OCI-M2 (cell line): ENCODE results near the gene SLC22A1.

Experiments used
- DNase-seq: peaks from one replicate; lab custom pipeline; 2025; ENCODE audit not compliant: unreplicated experiment; lab: John Stamatoyannopoulos, UW

SLC22A1 gene

DNA sequence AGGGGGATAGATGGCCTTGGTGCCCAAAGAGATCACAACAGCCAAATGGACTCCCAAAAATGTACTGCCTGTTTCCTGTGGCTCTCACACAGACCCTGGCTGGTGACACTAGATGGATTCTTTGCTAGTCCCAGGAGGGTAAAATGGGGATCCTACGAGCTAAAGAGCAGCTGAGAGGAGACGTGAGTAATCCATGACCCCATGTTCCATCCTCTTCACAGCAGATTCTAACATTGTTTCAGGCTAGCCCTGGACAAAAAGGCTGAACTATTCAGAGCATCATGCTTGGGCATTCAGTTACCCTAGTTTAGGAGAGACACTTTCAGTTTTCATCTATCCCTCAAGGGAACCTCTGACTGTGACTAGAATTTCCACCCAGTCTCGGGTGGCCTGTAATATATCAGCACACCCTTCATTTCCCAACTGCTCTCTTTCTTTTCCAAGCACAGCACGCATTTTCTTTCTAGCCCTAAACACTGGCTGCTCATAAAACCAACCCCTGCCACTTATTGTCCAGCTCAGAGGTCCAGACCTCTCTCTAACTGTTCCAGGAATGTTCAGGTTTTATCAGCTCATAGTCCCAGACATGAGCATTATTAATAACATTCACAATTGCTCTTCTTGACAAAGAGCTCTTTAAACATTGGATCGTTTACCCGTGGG, 48.5 kb downstream of the SLC22A1 start:
- DNase-seq, result no peak

DNA sequence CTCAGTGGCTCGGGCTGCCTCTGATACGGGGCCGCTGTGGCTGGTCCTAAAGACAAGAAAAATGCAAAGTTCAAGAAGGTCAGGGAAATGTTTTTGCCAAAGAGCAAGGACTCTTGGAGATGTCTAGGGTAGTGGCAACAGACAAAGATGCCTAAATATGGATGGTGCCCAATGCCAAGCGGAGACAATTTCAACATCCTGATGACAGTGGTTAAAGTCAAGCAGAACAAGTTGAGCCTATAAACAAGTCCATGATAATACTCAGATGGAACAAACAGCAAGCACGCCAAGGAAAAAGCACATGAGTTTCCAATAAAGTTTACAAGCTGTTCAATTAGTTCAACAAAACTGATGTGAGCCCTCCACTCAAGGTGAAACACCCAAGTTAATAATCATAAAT, 51.1 kb downstream of the SLC22A1 start:
- no peak for DNase-seq

DNA sequence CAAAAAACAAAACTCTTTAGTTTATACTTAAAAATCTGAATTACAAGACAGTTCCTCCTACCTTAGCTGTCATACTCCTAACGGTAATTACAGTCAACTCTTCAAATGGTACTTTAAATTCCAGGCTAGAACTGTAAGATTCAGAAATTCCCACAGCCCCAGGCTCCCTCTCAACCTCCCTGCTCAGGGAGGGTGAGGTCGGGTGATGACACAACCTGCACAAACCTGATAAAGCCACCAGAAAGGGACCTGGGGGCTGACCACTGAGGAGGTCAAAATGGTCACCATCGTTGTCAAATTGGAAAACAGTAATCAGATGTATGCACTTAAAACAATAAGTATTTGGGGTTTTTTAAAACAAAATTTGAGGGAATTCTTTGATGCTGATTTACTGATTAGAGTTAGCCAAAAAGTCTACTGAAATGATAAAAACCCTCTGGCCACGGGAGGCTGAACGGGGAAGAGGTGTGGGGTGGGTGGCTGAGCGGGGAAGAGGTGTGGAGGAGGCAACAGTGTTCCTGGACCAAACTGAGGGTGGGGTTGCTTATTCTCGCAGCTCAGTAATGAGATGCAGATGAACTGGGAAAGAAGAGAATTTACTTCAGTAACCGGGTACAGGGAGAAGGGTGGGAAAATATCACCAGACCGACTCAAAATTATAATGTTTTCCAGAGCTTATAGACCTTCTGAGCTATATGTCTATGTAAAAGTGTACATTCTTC, 52.4 kb downstream of the SLC22A1 start:
- no peak for DNase-seq

DNA sequence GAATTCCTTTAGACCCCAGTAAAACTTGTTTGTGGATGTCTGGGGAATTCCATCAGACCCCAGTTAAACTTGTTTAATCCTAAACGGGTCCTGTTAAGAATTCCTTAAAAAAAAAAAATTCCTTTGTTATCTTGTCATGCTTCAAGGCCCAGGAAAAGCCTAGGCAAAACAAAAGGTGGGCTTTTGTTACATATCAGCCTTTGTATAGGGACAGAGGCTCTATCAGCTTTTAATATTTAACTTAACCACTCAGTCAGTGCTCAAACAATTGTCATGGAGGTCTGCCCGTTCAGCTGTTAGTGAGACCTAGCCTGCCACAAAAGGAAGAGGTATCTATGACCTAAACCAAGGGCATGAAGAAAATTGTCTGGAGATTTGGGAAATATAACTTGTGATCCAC, 53.1 kb downstream of the SLC22A1 start:
- DNase-seq, result no peak

DNA sequence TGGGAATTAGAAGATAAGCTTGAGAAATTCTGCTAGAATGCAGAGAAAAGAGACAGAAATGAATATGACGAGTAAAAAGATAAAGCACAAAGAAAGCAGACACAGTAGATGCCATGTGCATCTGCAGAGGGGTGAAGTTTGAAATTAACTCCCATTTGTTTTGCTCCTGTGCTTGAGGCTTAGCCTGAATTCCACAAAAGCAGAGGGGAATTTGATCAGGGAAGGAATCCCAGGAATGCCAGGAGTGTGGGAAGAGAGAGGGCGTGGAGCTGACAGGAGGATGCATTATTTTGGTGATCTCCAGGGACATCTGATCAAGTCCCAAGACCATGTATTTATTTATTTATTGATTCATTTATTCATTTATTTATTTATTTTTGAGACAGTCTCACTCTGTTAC, 55.6 kb downstream of the SLC22A1 start:
- DNase-seq, result no peak

DNA sequence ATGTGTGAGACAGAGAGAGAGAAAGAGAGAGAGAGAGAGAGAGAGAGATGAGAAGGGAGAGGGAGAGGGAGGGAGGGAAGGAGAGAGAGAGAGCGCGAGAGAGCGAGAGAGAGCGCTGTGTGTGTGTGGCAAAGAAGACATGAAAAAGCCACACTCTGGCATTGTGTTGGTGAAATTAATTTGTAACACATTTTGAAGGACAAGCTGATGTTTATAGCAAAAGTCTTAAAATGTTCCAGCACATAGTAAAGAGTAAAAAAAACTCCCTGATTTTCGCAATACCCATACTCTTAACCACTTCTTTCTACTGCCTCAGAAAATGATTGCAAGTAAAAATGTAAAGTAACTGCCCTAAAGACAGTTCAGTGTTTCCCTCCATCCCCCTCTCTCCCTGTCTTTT, 56.7 kb downstream of the SLC22A1 start:
- DNase-seq, result no peak

DNA sequence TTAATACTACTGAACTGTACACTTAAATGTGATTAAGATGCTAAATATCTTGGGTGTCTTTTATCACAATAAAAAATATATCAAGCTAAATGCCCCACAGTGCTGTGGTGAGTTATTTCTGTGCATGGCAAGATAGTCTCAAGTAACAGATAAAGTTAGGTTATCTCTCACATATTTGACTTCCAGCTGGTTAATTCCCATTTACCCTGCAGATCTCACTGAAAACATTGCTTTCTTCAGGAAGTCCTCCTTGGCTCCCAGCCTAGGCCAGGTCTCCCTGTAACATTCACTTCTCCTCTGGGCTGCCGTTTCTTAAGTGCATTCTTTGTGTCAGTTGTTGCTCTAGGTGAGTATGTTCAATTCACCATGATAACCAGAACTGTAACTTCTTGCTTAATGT, 59.1 kb downstream of the SLC22A1 start:
- no peak for DNase-seq

DNA sequence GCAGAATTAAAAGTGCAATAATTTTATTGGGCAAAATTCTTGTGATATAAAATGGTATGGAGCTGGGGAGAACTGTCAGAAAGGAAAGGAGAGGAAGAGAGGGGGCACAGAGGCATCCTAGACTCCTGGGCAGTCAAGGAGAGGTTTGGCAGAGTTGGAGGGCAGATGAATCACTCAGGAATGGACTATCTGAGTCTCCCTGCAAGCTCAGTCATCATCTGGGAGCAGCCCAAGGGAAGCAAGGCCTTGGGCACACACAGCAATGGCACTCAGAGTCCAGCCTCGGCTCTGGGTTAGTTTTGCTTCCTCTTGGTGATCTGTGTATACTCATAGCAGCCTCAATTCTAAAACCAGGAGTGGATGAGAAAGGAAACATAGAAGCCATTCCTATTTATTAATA, 67.2 kb downstream of the SLC22A1 start:
- DNase-seq, result no peak

DNA sequence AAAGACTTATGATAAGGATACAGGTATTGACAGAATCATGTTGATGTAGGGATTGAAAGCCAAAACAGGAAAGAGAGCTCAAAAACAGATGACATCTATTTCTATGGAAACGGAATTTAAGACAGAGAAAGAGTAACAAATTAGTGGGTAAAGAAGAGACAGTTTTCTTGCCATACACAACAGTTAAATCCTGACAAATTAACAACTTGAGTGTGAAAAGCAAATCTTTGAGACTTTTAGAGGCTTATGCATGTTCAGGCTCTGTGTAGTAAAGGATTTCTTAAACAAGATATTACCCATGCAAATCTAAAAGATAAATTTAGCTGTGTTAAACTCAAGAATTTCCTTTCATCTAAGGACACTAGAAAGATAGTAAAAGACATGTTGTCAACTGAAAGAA, 68.5 kb downstream of the SLC22A1 start:
- DNase-seq, result no peak

DNA sequence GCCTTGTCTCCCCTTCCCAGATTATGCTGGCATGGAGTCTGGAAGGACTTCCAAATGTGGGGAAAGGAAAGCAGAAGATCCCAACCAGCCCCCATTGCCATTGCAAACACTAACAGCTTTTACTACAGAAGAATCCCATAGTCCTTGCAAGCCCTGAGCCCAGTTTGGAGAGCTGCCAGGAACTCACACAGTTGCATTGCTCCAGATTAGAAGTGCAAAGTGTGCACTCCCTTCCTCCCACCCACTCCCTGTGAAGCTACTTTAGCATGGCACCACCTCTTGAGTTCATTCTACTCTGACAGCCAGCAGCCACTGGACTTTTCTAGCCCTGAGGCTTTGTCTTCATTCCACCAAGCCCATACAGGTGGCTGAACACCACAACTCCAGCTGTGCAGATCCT, 69.4 kb downstream of the SLC22A1 start:
- DNase-seq, result no peak

DNA sequence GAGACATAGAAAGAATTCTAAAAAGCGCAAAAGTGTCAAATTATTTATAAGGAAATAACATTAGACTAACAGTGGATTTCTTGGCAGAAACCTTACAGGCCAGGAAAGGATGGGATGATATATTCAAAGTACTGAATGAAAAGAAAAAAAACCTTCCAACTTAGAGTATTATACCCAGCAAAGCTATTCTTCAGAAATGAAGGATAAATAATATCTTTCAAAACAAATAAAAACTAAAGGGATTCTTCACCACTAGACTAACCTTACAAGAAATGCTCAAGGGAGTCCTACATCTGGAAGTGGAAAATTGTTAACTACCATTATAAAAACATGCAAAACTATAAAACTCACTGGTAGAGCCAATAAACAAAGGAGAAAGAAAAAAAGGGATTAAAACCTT, 71.2 kb downstream of the SLC22A1 start:
- DNase-seq, result no peak

DNA sequence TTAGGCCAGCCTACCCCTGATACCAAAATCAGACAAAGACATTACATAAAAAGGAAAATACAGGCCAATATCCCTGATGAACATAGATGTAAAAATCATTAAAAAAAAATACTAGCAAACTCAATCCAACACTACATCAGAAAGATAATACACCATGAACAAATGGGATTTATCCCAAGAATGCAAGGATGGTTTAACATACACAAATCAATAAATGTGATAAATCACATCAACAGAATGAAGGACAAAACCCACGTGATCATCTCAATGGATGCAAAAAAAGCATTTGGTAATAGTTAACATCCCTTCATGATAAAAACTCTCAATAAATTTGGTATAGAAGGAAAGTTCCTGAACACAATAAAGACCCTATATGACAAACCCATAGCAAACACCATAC, 73.2 kb downstream of the SLC22A1 start:
- DNase-seq, result no peak

DNA sequence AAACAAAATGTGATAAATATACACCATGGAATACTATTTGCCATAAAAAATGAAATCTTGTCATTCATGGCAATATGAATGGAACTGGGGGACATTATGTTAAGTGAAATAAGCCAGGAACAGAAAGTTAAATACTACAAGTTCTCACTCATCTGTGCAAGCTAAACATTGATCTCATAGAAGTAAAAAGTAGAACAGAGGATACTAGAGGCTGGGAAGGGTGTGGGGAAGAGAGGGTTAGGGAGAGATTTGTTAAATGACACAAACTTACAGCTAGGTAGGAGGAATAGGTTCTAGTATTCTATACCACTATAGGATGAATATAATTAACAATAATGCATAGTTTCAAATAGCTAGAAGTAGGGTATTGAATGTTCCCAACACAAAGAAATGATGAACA, 76.0 kb downstream of the SLC22A1 start:
- no peak for DNase-seq

DNA sequence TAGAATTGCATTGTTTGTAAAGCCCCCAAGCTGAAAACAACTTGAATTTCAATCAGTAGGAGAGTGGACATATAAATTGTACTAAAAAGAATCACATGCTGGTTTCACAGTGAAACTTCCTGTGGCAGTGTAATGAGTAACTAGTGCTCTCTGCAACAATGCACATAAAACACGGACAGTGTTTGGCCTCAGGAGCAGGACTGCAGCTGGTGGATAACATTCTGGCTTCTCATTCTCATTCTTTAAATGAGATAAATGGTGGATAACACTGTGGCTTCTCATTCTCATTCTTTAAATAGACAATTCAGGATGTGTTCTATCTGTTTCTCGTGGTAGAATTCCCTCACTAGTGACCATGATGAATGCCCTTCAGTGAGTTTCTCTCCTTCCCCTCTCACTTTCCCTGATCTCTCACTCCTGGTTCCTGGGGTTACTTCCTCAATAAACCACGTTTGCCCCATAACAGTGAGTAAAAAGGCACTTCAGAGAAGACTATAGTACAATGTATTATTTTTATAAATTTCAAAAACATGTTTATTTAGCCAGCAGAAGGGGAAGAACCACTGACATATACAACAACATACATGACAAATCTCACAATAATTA, 77.1 kb downstream of the SLC22A1 start:
- no peak for DNase-seq

DNA sequence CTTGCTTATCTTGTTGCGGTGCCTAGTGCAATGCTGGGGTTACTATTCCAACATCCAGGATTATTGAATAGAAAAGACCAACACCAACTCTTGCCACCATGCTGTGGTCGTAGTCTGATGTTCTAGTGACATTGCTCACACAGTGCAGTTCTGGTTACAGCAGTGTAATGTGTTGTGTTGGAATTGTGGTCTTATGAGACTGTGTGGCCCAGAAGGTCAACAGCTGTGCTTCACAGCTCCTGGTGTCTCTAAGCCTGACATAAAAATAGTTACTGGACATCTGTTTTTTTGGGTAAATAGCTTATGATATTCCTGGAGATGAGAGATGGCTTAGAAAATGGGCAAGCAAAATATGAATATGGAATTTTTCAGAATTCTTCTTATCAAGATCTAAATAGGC, 79.4 kb downstream of the SLC22A1 start:
- no peak for DNase-seq

DNA sequence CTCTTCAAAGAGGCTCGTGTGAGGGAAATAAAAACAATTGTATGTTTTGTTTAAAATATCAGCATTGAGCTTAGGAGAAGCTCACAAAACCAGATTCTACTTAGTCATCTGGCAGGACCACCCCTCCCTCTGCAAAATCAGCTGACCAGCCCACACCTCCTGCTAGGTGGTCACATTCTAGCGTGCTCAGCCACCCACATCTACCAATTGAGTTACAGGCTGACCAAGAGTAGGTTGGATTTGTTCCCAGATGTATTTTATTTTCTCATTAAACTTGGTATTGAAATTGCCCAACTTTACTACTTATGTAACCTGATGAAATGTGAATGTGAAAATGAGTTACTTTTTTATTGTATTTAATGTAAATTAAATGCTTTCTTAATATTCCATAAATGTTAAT, 80.8 kb downstream of the SLC22A1 start:
- no peak for DNase-seq

DNA sequence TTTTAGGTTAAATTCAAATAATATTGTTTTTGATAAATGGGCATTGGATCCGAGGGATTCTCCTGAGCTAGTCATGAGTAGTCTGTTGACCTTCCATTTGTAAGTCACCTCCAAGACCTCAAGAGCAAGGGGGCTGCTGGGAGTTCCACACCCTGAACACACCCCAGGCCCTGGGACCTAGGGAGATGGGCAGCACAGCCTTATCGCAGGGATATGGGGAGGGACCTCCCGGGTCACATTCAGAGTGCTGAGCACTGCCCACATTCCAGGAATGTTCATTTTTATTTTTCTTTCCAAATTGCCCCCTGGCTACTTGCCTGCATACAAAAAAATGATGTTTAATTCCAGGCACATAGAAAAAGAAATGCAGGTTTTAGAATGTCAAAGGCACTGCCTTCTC, 81.5 kb downstream of the SLC22A1 start:
- DNase-seq, result no peak

DNA sequence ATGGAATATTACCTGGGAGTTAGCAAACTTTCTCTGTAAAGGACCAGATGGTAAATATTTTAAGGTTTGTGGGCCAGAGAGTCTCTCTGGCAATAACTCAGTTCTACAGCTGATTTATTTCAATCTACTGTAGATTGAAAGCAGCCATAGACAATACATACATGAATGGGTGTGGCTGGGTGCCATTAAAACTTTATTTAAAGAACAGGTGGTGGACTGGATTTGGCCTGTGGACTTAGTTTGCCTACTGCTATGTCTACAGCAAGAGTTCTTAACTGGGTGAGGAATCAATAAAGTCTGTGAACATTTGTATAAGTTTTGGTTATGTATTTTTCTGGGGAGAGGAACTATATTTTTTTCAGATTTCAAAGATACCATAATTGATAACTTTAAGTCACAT, 81.9 kb downstream of the SLC22A1 start:
- no peak for DNase-seq

DNA sequence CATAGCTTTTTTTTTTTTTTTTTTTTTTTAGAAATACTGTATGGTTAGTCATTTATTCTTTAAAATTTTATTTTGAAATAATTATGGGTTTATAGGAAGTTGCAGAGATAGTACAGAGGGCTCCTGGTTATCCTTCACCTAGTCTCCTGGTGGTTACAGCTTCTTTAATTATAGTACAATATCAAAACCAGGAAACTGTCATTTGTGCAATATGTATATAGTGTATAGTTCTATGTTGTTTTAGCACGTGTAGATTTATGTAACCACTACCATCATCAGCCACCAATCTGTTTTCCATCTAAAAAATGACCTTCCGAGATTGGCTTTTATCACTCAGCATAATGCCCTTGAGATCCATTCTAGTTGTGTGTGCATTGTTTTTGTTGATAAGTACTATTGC, 82.3 kb downstream of the SLC22A1 start:
- DNase-seq, result no peak

DNA sequence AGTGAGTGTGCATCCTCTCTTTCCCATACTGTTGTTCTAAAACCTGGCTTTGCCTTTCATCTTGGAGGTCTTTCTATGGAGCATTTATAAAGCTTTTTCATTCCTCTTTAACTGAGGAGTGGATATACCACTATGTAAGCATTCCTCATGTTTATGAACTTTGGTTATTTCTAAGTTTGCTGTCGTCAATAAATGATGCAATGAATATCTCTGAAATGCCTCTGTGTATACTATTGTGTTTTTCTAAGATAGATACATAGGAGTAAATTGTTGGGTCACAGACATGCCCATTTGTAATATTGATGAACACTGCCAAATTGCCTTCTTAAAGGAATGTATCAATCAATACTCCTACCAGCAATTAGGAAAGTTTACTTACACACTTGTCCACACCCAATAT, 83.1 kb downstream of the SLC22A1 start:
- DNase-seq, result no peak

DNA sequence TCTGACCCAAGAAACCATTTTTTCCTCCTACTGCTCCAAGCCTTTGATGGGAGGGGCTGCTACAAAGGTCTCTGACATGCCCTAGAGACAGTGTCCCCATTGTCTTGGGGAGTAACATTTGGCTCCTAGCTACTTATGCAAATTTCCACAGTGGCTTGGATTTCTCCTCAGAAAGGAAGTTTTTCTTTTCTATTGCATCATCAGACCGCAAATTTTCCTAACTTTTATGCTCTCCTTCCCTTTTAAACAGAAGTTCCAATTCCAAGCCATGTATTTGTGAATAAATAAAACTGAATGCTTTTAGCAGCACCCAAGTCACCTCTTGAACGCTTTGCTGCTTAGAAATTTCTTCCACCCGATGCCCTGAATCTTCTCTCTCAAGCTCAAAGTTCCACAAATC, 86.0 kb downstream of the SLC22A1 start:
- no peak for DNase-seq
